Measurements from ENCODE around the gene KPNA4.

GRCh38 chr3:160607826-160608225 lies 42.5 kb upstream of the KPNA4 start:
- TF ChIP-seq CTCF (IDR thresholded peaks at IDR 0.05; ENCODE audit: low read length) (no peak), EZH2 (IDR thresholded peaks at IDR 0.05; ENCODE audit: borderline replicate concordance, low read length) (no peak)

Data from OCI-LY1 (cell line).